MV-4-11 (cell line): ENCODE data around the gene KLHL28.
A peak's percentile ranks its signal among the peaks of the same experiment; 100 is the strongest.

Experiments
- DNase-seq: peaks from one replicate; lab custom pipeline; 2025; lab: John Stamatoyannopoulos, UW

Gene KLHL28

GRCh38 chr14:44960146-44960545 is 1.6 kb downstream of the KLHL28 start:
- DNase-seq: no peak

DNA sequence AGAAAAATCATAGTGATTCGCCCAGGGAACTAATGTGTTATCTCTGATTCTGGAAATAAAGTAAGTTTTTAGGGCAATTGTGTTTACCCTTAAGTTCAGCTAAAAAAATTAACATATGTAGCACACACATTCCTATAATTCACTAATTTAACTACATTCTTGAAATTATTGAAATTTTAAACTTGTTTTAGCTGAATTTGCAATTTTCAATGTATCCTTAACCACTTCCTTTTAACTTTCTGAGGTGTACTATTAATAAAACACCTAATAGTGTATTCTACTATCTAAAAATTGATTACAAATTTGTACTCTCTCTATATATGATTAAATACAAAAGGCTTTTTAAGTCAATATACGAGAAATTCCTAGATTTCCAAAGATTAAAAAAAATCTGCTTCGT is 2.2 kb downstream of the KLHL28 start:
- no peak for DNase-seq

DNA sequence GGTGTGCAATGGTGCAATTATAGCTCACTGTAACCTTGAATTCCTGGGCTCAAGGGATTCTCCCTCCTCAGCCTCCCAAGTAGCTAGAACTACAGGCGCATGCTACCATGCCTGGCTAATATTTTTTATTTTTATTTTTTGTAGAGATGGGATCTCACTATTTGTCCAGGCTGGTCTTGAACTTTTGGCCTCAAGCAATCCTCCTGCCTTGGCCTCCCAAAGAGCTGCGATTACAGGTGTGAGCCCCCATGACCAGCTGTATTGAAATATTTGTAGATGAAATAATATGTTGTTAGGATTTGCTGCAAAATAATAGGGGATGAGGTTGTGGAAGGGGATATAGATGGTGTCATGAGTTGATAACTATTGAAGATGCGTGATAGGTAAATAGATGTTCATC is 4.9 kb downstream of the KLHL28 start:
- DNase-seq: no peak

- no peak for DNase-seq
Observed at GRCh38 chr14:44955528-44955927, 6.2 kb downstream of the KLHL28 start.

GRCh38 chr14:44954750-44955149 is 7.0 kb downstream of the KLHL28 start:
- DNase-seq: no peak

DNA sequence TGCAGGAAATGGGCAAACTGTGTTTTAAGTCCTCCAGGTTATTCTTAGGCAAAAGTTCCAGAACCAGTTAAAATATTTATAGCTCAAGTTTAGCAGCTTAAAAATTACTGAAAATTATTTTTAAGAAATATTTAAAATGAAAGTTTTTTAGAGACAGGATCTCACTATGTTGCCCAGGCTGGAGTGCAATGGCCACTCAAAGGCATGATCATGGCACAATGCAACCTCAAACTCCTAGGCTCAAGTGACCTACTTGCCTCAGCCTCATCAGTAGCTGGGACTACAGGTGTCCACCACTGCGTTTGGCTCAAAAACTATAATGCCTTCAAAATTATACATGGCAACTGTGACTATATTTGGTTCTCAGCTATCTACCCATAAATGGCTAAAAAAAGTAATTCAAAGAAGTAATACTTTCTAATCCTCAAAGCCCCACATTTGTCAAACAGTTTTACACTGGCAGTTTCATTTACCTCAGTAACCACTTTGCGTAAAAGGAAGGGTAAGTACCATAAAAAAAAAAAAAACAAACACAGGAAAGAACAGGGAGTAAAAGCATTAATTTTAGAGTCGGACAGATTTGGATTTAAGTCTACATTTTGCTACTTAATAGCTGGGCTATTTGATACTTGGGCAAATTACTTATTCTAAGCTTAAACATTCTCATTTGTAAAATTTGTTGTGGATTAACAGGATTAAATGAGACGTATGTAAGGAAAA is 9.2 kb downstream of the KLHL28 start:
- DNase-seq: peak; percentile 9

GRCh38 chr14:44951051-44951450 is 10.7 kb downstream of the KLHL28 start:
- no peak for DNase-seq

DNA sequence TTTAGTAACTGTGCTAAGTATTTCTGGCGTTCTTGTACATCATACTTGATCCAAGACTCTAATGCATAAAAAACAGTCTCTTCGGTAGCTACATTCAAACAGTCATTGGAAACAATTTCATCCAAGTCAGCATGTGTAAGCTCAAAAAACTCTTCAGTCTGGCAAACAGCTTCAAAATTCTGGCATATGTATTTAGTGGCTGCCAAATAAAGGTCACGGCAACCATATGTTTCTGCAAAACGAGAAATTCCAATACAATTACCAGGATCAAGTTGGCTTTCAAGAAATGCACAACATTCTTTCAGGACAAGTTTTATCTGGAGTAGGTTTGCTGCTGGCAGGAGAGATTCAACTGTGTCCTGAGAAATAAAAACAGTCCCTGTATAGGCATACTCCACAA is 16.5 kb downstream of the KLHL28 start:
- DNase-seq: no peak

- no peak for DNase-seq
Observed at GRCh38 chr14:44944107-44944506, 17.6 kb downstream of the KLHL28 start.

GRCh38 chr14:44942436-44942835 is 19.3 kb downstream of the KLHL28 start:
- DNase-seq: no peak

DNA sequence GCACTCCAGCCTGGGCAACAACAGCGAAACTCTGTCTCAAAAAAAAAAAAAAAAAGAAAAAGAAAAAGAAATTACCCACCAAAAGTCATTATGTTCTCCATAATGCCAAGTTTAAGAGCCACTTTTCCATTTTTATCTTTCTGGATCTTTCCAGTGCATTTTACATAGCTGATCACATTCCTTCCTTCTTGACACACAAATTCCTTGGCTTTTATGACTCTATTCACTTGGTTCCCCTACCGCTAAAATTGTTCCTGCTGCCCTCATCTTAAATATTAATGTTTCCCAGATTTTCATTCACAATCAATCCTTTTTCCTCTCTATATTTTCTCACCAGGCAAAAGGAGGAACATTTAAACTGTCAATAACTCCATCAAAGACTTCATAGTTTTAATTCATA is 20.2 kb downstream of the KLHL28 start:
- DNase-seq: no peak

- no peak for DNase-seq
Observed at GRCh38 chr14:44940944-44941343, 20.8 kb downstream of the KLHL28 start.

DNA sequence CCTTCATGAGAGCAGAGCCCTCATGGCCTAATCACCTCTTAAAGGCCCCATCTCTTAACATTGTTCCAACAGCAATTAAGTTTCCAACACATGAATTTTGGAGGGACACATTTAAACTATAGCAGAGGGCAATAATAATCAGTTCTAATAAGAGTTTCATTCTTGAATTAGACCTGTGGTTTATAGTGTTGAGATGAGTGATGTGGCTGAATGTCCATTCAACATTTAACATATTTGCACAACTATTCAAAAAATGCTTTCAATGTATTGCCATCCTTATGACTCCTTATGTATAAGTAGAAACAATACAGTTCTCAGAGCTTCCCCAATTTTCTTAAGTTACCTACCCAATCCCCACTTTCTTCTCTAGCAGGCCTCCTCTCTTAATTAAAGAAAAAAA is 21.5 kb downstream of the KLHL28 start:
- DNase-seq: no peak

- no peak for DNase-seq
Observed at GRCh38 chr14:44937547-44937946, 24.2 kb downstream of the KLHL28 start.

DNA sequence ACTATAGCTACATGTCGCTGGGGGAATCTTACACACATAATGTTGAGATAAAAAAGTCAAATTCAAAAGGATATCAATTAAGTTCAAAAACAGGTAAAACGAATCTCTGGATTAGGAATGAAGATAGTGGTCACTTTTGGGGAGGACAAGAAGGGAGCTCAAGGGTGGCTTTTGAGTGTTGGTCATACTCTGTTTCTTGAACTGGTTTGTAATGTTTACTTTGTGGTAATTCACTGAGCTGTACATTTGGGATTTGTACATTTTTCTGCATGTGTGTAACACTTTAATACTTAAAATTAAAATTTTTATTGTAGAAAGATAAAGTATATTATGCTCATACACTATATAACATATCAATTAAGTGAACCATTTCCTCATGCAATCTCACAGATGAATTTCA is 26.6 kb downstream of the KLHL28 start:
- DNase-seq: no peak

DNA sequence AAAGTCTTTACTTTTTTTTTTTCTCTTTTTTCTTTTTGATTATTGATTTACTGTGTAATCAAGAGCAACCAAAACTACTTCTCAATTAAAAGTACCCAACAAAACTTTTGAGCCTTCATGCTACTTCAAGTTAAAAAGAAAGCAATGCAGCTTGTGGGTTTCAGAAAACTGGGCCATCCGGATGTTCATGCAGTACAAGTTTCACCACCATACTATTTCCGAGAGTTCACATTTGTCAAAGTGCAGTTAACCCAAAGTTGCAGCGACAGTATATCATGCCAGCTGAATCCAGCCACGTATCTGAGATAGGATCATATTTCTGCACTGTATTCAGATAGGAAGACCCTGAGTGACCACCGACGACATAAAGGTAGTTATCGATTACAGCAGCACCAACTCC is 33.0 kb downstream of the KLHL28 start:
- DNase-seq: no peak

GRCh38 chr14:44914849-44915248 is 46.9 kb downstream of the KLHL28 start:
- DNase-seq: no peak

- DNase-seq: no peak
Observed at GRCh38 chr14:44912041-44912869, 49.5 kb downstream of the KLHL28 start.

DNA sequence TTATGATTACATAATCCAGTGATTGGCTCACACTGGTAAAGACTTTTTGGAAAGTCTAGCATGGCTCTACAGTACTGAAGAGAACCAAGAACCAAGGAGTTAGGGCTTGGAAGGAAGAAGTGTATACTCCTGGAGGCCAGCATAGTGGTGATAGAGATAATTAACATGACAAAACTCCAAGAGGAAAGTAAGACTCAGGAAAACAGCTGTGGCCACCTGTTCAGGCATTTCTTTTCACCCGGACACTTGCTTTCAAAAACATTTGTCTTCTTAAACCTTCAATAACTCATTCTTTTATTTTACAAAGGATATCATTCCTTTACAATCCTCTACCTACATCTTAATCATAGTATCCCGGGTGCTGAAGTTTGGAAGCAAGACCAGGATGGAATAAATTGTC is 50.9 kb downstream of the KLHL28 start:
- DNase-seq: no peak

DNA sequence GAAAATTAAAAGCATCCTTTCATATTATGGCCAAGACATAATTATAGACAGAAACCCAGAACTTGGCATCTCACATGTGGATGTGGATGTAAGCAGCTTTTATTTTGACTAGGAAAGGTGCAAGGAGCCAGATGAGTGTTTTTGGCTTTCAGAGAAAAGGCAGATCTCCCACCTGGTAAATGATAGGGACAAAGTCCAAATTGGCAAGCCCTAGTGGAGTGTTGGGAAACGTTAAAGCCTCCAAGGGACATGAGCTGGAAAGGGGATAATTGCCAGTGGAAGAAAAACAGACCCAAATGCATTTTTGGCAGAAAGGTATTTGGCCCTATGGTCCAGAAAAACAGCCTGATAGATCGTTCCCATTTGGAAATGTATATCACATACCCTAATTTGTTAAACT is 60.1 kb downstream of the KLHL28 start:
- no peak for DNase-seq

DNA sequence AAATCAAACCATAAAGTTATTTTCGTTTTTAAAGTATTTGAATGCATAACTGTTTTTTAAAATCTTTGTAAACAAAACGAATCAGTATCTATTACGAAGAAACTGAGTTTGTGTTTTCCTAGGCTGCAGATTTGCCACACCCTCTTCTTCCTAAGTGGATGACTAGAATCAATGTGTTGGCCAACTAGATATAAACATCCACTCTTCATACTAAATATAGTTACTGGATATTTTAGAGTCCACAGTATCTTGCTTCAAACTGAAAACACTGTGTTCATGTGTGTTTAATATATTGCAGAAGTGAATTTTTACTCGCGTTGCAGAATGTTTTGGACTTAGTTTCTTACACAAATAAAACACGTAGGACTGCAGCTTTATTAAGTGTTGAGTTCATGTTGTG is 63.2 kb downstream of the KLHL28 start:
- DNase-seq: no peak

- DNase-seq: no peak
Observed at GRCh38 chr14:44897845-44898151, 63.9 kb downstream of the KLHL28 start.

- peak; percentile 94 for DNase-seq
Observed at GRCh38 chr14:44897041-44897844, 64.5 kb downstream of the KLHL28 start.
